ENCODE data around the gene PLS3.

The PLS3 gene

GRCh38 chrX:115582616-115583495 lies 21.9 kb downstream of the PLS3 start:
- TF ChIP-seq POLR2A (IDR thresholded peaks at IDR 0.05; ENCODE audit: low read length) (no peak), GATA1 (IDR thresholded peaks at IDR 0.05; ENCODE audit: low read depth, low read length) (no peak)
- no peak for DNase-seq

- DNase-seq = no peak
- TF ChIP-seq GATA1 (IDR thresholded peaks at IDR 0.05; ENCODE audit: low read depth, low read length) (no peak), POLR2A (IDR thresholded peaks at IDR 0.05; ENCODE audit: low read length) (no peak)
These were observed 22.6 kb downstream of the PLS3 start for GRCh38 chrX:115583496-115584004.

GRCh38 chrX:115584696-115585095 lies 23.7 kb downstream of the PLS3 start:
- DNase-seq = no peak
- TF ChIP-seq GATA1 (IDR thresholded peaks at IDR 0.05; ENCODE audit: low read depth, low read length) = no peak
- TF ChIP-seq POLR2A (IDR thresholded peaks at IDR 0.05; ENCODE audit: low read length) = no peak

GRCh38 chrX:115588179-115588578 lies 27.2 kb downstream of the PLS3 start:
- no peak for DNase-seq
- no peak for TF ChIP-seq POLR2A (IDR thresholded peaks at IDR 0.05; ENCODE audit: low read length)
- TF ChIP-seq GATA1 (IDR thresholded peaks at IDR 0.05; ENCODE audit: low read depth, low read length) = no peak

- TF ChIP-seq POLR2A (IDR thresholded peaks at IDR 0.05; ENCODE audit: low read length) (no peak), GATA1 (IDR thresholded peaks at IDR 0.05; ENCODE audit: low read depth, low read length) (no peak)
- no peak for DNase-seq
These were observed 28.4 kb downstream of the PLS3 start for GRCh38 chrX:115589419-115589818.

GRCh38 chrX:115591420-115591819 lies 30.4 kb downstream of the PLS3 start:
- TF ChIP-seq GATA1 (IDR thresholded peaks at IDR 0.05; ENCODE audit: low read depth, low read length) (no peak), POLR2A (IDR thresholded peaks at IDR 0.05; ENCODE audit: low read length) (no peak)
- no peak for DNase-seq

- no peak for DNase-seq
- TF ChIP-seq GATA1 (IDR thresholded peaks at IDR 0.05; ENCODE audit: low read depth, low read length) = no peak
- TF ChIP-seq POLR2A (IDR thresholded peaks at IDR 0.05; ENCODE audit: low read length) = no peak
These were observed 31.2 kb downstream of the PLS3 start for GRCh38 chrX:115591856-115592842.

- TF ChIP-seq POLR2A (IDR thresholded peaks at IDR 0.05; ENCODE audit: low read length) (no peak), GATA1 (IDR thresholded peaks at IDR 0.05; ENCODE audit: low read depth, low read length) (no peak)
- no peak for DNase-seq
These were observed 32.2 kb downstream of the PLS3 start for GRCh38 chrX:115592997-115593734.

- TF ChIP-seq POLR2A (IDR thresholded peaks at IDR 0.05; ENCODE audit: low read length) (no peak), GATA1 (IDR thresholded peaks at IDR 0.05; ENCODE audit: low read depth, low read length) (no peak)
- DNase-seq = no peak
These were observed 34.1 kb downstream of the PLS3 start for GRCh38 chrX:115595049-115595448.

- no peak for DNase-seq
These were observed 37.6 kb downstream of the PLS3 start for GRCh38 chrX:115598556-115598955.

GRCh38 chrX:115602308-115602707 lies 41.3 kb downstream of the PLS3 start:
- DNase-seq = no peak
- TF ChIP-seq POLR2A (IDR thresholded peaks at IDR 0.05; ENCODE audit: low read length) (no peak), GATA1 (IDR thresholded peaks at IDR 0.05; ENCODE audit: low read depth, low read length) (no peak)

More at GRCh38 chrX:115598556-115598955, 37.6 kb downstream of the PLS3 start:
- TF ChIP-seq GATA1 (IDR thresholded peaks at IDR 0.05; ENCODE audit: low read depth, low read length) (no peak), POLR2A (IDR thresholded peaks at IDR 0.05; ENCODE audit: low read length) (no peak)

GRCh38 chrX:115602729-115603389 lies 41.9 kb downstream of the PLS3 start:
- TF ChIP-seq POLR2A (IDR thresholded peaks at IDR 0.05; ENCODE audit: low read length) = no peak
- no peak for TF ChIP-seq GATA1 (IDR thresholded peaks at IDR 0.05; ENCODE audit: low read depth, low read length)
- DNase-seq = no peak

Data from erythroblast (primary cell).